Ecto neural progenitor cell (in vitro differentiated cells): ENCODE data around the gene CHIT1.
"Not testable (repeated sequence)": the region's sequence is repeated elsewhere in the genome, so short reads cannot be mapped to it uniquely, and the experiment has no call there.

Experiments used
- DNase-seq: peaks from one replicate; pipeline ENCODE4 v3.0.0-alpha.2; 2018; ENCODE audit warnings: low spot score

Gene CHIT1

DNA sequence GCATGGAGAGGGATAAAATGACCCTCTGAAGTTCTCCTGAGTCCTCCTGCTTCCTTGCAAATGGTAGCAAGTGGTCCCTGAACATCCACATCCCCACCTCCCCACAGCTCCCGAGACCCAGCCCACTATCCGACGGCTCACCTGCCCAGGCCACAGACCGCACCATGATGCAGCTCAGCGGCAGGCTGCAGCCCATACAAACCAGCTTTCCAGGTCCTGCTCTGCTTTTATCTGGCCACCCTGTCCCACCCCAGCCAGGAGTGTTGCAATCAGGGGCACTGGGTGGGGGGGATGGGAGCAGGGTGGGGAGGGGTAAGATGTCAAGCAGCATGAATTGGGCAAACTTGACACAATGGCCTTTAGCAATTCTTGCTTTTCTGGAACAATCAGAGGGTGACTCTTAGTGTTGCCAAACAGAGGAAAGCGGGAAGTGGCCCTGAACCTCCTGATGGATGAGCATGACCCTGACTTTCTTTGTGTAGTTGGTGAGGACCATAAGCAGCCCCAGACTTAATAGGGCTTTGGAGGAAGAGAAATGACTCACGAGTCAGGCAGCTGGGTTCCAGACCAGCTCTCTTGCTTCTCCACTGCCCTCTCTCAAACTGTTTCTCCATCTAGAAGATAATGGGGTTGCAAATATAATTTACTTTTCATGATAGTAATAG is at the start of gene CHIT1:
CHIT1 (minus strand) TSS at position 203 of the 665 bp plus-strand sequence; CDS start at position 166, 37 bp downstream.
- DNase-seq: no peak

DNA sequence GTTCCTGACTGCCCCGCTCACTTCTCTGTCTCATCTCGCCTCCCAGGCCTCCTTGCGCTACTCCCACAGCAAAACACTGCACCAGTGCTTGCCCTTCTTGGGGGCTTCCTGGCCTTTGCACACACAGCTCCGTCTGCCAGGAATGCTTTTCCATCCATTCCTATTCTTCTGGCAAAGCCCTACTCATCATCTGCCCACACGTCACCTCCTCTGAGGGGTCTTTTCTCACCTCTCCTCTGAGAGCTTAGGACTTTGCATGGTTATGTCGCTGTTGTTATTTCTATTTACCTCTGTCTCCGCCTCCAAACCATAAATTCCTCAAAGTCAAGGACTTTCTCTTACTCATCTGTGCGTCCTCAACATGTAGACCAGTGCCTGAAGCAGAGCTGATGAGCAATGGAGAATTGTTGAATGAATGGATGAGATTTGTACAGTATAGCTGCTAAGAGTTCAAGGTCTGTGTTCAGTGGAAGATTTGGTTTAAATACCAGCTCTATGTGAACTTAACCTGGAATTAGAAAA is 49.5 kb upstream of the CHIT1 start:
- DNase-seq: no peak

DNA sequence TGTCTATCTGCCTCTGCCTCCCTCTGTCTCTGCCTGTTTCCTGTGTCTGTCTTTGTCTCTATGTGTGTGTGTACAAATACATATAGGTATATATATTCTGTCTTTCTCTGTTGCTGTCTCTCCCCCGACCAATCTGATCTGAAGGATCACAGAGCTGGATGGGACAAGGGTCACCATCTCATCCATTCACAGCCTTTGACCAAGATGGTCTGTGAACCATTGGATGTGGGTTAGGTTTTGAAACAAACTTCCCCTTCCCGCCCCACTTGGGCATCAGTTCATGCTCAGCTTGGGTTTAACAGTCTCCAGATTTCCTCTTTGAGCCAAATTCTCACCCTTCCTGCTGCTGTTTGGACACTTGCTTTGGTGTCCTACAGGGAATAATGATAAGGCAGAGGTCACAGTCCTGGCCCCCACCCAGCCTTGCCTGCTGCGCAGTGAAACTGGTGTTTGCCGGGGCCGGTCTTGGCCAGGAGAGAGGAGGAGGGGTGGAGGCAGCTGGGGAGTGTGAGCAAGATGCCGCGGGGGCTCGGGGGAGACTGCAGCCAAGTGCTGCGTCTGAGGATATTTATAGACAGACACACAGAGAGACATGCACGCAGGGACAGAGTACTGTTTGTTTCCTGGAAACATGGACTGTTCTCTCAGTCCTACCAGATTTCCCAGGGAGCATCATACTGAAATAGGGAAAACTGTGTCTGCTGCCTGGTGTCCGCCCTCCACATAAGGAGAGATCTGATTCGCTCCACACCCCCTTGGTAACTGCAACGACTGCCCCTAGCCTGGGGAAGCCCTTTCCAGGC is 48.8 kb upstream of the CHIT1 start:
- DNase-seq: peak; percentile 58

DNA sequence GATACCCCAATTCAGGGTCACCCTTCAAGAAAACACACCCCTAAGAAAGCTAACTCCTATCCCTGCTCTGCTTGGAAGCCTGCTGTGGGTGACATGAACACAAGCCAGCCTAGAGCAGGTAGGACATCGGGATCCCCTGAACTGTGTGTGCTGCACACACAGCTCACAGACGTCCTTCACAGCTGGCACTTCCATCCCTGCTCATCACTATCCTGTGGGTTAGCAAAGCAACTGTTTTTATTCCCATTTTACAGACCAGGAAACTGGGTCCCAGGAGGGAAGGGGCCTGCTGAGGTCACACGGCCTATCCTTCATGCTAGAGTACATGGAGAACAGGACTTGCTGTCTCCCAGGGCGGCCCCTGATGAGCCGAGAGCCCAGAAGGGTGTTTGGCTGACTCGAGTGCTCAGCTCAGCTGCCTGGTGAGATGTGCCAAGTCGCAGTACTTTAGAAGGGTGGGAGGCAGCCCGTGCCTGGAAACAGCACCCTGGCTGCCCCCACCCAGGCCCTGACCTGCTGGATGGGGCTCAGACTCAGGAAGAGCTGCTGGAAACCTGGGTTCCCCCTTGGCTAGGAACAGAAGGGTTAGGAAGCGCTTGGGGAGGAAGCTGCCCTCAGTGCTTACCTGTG is 47.6 kb upstream of the CHIT1 start:
- peak; percentile 42 for DNase-seq

DNA sequence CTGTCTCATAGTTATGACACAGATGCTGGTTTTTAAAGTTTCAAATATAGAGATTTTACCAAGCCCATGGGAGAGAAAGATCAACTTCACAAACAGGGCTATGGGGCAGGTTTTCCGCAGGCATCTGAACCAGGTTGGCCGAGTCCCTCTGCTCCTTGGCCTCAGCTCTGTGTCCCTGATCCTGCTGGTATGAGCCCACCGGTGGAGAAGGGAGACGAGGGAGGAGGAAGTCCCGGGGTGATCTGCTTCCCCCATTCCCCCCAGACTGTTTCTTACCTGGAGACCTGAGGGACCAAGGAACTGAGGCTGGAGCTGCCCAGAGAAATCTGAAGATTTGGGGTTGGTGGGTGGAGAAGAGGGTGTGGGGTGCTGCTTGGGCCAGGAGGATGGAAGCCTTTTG is 46.9 kb upstream of the CHIT1 start:
- DNase-seq: peak; percentile 28

GRCh38 chr1:203275656-203276272 is 46.3 kb upstream of the CHIT1 start:
- DNase-seq: peak; percentile 32

GRCh38 chr1:203274603-203275381 is 45.3 kb upstream of the CHIT1 start:
- DNase-seq: peak; percentile 37

- DNase-seq: no peak
Observed at GRCh38 chr1:203273869-203274602, 44.6 kb upstream of the CHIT1 start.

DNA sequence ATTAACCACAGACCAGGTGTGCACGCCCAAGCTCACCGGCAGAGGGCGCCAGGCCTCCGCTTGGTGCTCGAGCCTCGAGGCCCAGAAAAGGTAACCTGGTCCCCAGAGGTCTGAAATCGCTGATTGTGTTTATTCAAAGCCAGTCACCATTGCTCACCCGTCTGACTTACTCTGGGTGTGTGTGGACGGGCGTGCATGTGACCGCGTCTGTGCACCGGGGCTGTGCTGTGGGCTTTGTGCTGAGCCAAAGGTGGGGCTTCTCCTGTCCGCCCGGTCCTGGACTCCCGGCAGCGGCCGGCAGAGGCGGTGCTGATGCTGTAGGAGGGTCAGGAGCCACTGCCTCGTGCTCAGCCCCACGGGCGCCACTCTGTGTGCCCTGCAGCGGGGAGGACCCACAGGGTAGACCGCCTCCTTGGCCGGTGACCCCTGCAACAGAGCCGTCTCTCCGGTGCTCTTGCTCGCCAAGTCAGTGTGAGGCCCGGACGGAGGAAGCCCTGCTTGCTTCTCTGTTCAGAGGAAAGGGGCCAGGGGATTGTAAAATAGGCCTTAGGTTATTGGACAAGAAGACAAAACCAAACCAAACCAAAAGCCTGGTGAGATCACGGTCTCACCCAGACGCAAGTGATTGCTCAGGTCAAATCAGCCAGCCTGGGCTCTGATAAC is 43.9 kb upstream of the CHIT1 start:
- peak; percentile 91 for DNase-seq

GRCh38 chr1:203272633-203273205 is 43.2 kb upstream of the CHIT1 start:
- DNase-seq: no peak

GRCh38 chr1:203271962-203272632 is 42.6 kb upstream of the CHIT1 start:
- DNase-seq: peak; percentile 46

DNA sequence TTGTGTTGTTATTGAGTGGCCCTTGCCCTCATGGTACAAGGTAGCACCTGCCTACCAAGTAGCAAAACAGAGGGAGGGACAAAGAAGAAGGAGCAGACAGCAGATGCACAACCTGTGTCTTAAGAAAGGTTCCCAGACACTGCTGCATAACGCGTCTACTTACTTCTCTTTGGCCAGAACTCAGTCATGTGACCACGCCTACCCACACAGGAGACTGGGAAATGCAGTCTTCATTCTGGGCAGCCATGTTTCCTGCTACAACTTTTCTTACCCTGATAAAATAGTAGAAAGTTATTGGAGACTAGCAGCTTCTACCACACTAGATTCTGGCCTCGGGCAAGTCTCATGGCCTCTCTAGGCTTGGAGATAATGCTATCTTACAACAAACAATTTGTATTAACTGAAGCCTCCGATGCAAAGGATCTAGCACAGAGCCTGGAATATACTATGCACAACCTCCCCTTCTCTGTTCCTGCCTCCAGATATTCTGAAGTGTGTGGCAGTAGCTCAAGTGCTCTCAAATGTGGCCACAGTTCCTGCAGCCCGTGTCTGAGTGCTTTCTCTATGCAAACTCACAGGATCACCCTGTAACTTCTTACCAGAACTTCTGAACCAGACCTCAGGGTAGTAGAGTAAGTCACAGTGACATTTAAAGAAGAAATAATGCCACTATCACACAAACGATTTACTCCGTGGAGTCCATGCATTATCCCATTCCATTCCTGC is 41.7 kb upstream of the CHIT1 start:
- peak; percentile 68 for DNase-seq

- DNase-seq: peak; percentile 35
Observed at GRCh38 chr1:203270448-203270847, 41.0 kb upstream of the CHIT1 start.

DNA sequence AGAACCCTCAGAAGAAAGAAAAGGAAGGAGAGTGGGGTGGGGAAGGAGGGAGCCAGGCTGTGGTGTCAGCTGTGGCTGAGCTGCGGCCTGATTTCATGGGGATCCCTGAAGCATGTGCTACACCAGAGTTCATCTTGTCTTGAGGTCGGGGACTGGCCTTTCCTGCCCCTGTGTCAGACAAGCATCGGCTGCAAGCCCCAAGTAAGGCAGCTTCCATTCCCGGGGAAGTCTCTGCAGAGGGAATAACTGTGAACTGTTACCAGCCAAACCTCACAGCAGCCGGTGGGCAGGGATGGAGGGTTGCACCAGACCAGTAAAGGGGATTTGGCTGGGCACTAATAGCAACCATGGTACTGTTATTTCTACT is 40.2 kb upstream of the CHIT1 start:
- no peak for DNase-seq

DNA sequence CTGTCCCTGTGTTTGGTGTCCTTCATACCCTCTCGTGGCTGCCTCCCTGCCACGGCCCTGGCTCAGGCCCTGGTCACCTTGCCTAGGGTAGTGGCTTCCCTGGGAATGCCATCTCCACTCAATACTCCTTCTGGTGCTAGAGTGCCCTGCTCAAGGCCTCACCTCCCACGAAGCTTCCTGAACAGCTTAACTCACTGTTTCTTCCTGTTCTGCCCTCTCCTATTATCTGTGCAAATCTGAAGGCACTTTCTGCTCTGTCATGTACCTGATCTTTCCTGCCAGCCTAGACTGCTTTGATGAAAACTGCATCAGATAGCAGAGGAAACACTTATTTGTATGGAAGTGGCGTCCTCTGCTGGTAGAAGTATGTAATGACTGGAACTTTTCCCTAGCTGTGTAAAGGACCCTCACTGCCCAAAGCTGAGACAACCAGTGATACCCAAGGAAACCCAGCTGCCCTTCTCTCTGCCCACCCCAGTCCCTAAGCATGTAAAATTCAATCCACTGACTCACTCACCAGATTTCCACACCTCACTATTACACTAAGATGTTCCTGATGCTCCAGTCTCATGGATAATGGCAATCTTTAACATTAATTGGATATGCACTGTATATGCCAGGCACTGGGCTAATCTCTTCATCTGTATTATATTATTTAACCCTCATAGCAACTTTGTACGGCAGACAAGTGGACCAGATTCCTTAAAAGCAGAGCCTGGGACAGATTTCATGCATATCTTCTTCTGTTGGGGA is 39.6 kb upstream of the CHIT1 start:
- no peak for DNase-seq

GRCh38 chr1:203267912-203268311 is 38.4 kb upstream of the CHIT1 start:
- DNase-seq: no peak

- peak; percentile 84 for DNase-seq
Observed at GRCh38 chr1:203267347-203267846, 37.9 kb upstream of the CHIT1 start.

GRCh38 chr1:203266140-203266539 is 36.7 kb upstream of the CHIT1 start:
- not testable (repeated sequence) for DNase-seq
